NCI-H2029 (cell line): Measurements from ENCODE around the gene LOX.

ENCODE experiments used
- DNase-seq: peaks from one replicate; lab custom pipeline; 2025; lab: John Stamatoyannopoulos, UW

LOX gene

GRCh38 chr5:122053181-122054109, 24.6 kb downstream of the LOX start:
- peak; percentile 42 for DNase-seq

GRCh38 chr5:122051569-122051968, 26.5 kb downstream of the LOX start:
- no peak for DNase-seq

- no peak for DNase-seq
Observed at GRCh38 chr5:122050959-122051358, 27.1 kb downstream of the LOX start.

- no peak for DNase-seq
Observed at GRCh38 chr5:122040636-122041302, 37.3 kb downstream of the LOX start.

- DNase-seq, result no peak
Observed at GRCh38 chr5:122036326-122036725, 41.7 kb downstream of the LOX start.

- no peak for DNase-seq
Observed at GRCh38 chr5:122035913-122036312, 42.1 kb downstream of the LOX start.

- no peak for DNase-seq
Observed at GRCh38 chr5:122031836-122032235, 46.2 kb downstream of the LOX start.

- no peak for DNase-seq
Observed at GRCh38 chr5:122030251-122030650, 47.8 kb downstream of the LOX start.

- no peak for DNase-seq
Observed at GRCh38 chr5:122029818-122030217, 48.2 kb downstream of the LOX start.

- DNase-seq, result no peak
Observed at GRCh38 chr5:122022966-122023365, 55.1 kb downstream of the LOX start.

- no peak for DNase-seq
Observed at GRCh38 chr5:122019919-122020590, 58.0 kb downstream of the LOX start.

- DNase-seq, result no peak
Observed at GRCh38 chr5:122015471-122015870, 62.6 kb downstream of the LOX start.

GRCh38 chr5:122014236-122014935, 63.7 kb downstream of the LOX start:
- DNase-seq, result no peak
